Sigmoid colon (tissue), 4 donors: Measurements from ENCODE around the gene GLIS1.

Experiments used
- CTCF ChIP-seq, 4 experiments: fragments of 450-650 bp in 3 of 4; fragments of 200-600 bp in 1 of 4; IDR thresholded peaks; one replicate each; pipeline ENCODE4 v1.5.1; 2016 to 2019; ENCODE audit warnings: antibody characterized with exemption in 4 of 4, mild to moderate bottlenecking in 3 of 4, moderate library complexity in 2 of 4
- EP300 ChIP-seq, 4 donors: sonication (generic); formaldehyde crosslinking; IDR thresholded peaks; one replicate each; pipeline ENCODE4 v1.6.1; 2017; ENCODE audit warnings: antibody characterized with exemption in 4 of 4
- POLR2A ChIP-seq, 2 donors: fragments of 450-650 bp; IDR thresholded peaks; one replicate each; pipeline ENCODE4 v1.6.1; 2016; ENCODE audit warnings: antibody characterized with exemption in 2 of 2, mild to moderate bottlenecking in 2 of 2, moderate library complexity in 2 of 2
- POLR2AphosphoS5 ChIP-seq, 4 donors: sonication (generic); formaldehyde crosslinking; IDR thresholded peaks; one replicate each; pipeline ENCODE4 v1.6.1; 2017; ENCODE audit warnings: antibody characterized with exemption in 4 of 4

- no peak for TF ChIP-seq CTCF (IDR thresholded peaks at IDR 0.05)
- TF ChIP-seq EP300 (IDR thresholded peaks at IDR 0.05) = no peak
- TF ChIP-seq POLR2A (IDR thresholded peaks at IDR 0.05) = no peak
- no peak for TF ChIP-seq POLR2AphosphoS5 (IDR thresholded peaks at IDR 0.05)
Observed at GRCh38 chr1:53535846-53536245, 203.1 kb downstream of the GLIS1 start.
